ENCODE data around the gene SLC16A10.
"Not testable (repeated sequence)": the region's sequence is repeated elsewhere in the genome, so short reads cannot be mapped to it uniquely, and the experiment has no call there.

SLC16A10 gene

DNA sequence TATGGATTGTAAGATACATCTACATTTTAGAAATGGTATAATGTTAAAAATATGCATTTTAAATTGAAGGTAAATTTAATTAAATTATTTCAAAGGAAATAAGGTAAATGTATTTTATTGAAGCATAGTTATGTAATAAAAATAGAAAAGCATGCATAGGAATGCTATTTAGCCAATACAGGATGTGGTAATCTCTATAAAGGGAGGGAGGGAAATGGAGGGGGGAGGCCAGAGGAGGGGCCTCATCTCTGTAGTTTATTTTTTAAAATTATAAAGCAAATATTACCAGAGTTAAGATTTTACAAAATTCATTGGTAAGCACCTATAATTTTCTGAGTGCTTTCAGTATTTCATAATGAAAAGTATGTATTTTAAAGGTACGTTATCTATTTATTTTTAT lies 27.2 kb downstream of the SLC16A10 start:
- H3K9ac ChIP-seq (ENCODE audit: low read length) = no peak overlapping the region
- no peak overlapping the region for H3K4me3 ChIP-seq (ENCODE audit: low read length)
- H3K36me3 ChIP-seq (ENCODE audit: control insufficient read depth, insufficient read depth, low read length, severe bottlenecking) = no peaks in the 10 kb centered on the region
- H3K9me3 ChIP-seq (ENCODE audit: control insufficient read depth, low read length) = no peaks in the 10 kb centered on the region
- DNase-seq (ENCODE audit: low read depth) = no peak
- peaks cover 10% of the 10 kb centered on the region for H3K4me1 ChIP-seq (ENCODE audit: control insufficient read depth, insufficient read depth, low read length)
- H3K27me3 ChIP-seq (replicated peaks; ENCODE audit: control insufficient read depth, insufficient read depth, low read length) = no peaks in the 10 kb centered on the region

DNA sequence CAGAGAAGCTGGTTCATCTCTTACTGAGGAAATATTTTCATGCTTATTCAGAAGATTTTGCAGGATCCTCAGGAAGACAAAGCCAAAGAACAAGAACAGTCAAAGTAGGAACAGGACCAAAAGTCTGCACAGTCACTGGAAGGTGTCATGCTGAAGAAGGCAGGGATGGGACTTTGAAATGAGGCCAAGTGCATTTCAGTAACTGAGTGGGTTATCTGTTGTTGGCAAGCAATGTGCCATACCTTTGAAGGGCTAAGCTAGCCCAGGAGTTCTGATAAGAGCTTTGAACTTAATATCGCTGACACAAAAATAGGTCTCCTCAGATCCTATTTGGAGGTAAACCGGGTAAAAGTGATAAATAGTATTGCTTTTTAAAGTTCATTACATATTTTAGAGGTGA lies 31.5 kb downstream of the SLC16A10 start:
- H3K36me3 ChIP-seq (ENCODE audit: control insufficient read depth, insufficient read depth, low read length, severe bottlenecking) = no peaks in the 10 kb centered on the region
- H3K4me1 ChIP-seq (ENCODE audit: control insufficient read depth, insufficient read depth, low read length) = peaks cover 6% of the 10 kb centered on the region
- H3K9me3 ChIP-seq (ENCODE audit: control insufficient read depth, low read length) = no peaks in the 10 kb centered on the region
- H3K27me3 ChIP-seq (replicated peaks; ENCODE audit: control insufficient read depth, insufficient read depth, low read length) = peaks cover 11% of the 10 kb centered on the region
- DNase-seq (ENCODE audit: low read depth) = no peak
- no peak overlapping the region for H3K4me3 ChIP-seq (ENCODE audit: low read length)
- no peak overlapping the region for H3K9ac ChIP-seq (ENCODE audit: low read length)

DNA sequence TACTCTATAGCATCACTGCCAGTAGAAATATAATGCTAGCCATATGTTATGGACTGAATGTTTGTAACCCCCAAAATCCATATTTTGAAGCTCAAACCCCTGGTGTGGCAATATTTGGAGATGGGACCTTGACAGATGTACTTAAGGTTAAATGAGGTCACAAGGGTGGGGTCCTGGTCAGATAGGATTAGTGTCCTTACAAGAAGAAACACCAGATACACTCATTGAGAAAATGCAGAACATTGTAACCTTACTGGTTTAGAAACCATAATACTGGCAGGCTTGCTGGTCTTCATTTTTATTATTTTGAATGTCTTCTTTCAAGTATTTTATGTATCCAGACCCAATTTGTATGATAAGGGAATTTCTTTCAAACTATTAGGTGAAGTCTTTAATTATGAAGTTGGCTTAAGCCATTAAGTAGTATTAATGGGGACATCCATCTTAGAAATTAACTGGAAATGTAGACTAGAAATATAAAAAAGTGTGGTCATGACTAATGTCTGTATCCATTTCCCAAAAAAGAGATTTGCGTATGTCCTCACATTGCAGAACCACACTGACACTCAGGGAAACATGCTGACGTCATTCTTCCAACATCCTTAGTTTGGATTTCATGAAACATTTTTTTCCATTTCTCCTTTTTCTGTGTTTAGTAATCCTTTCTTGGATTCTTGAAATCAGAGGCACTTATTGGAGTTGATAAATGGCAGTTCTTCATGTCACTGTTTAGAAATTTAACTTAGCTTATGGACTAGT lies 32.4 kb downstream of the SLC16A10 start:
- Histone ChIP-seq H3K27me3 (replicated peaks; ENCODE audit: control insufficient read depth, insufficient read depth, low read length) (peaks cover 11% of the 10 kb centered on the region), H3K9me3 (ENCODE audit: control insufficient read depth, low read length) (no peaks in the 10 kb centered on the region), H3K4me1 (ENCODE audit: control insufficient read depth, insufficient read depth, low read length) (no peaks in the 10 kb centered on the region), H3K36me3 (ENCODE audit: control insufficient read depth, insufficient read depth, low read length, severe bottlenecking) (no peaks in the 10 kb centered on the region), H3K9ac (ENCODE audit: low read length) (no peak overlapping the region), H3K4me3 (ENCODE audit: low read length) (no peak overlapping the region)
- DNase-seq (ENCODE audit: low read depth) = no peak

DNA sequence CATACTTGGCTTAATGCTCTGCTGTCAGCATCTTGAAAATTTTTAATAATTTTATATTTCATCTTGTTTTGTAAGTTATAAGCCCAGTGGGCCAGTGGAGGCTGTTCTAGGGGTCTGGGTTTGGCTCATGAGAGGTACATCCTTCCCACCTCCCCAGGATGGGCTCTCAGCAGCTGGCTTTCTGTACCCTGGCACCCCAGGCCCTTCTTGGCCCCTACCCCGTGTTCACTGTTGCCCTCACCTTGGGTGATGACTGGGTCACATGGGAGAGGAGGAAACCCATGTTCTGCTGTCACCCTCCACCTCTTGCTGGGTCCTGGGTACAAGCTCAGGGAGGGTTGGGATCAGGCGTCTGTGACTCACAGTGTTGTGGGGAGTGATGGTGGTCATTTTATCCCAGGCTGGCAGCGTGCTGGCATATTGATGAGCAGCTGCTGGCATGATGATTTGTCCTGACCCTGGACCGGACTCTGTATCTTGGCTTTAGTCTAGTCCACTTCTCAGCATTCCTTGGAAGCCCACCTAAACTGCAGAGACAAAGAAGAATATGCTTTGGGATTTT lies 34.6 kb downstream of the SLC16A10 start:
- no peak for DNase-seq (ENCODE audit: low read depth)
- Histone ChIP-seq H3K9me3 (ENCODE audit: control insufficient read depth, low read length) (no peaks in the 10 kb centered on the region), H3K27me3 (replicated peaks; ENCODE audit: control insufficient read depth, insufficient read depth, low read length) (peaks cover 11% of the 10 kb centered on the region), H3K9ac (ENCODE audit: low read length) (no peak overlapping the region), H3K4me1 (ENCODE audit: control insufficient read depth, insufficient read depth, low read length) (no peaks in the 10 kb centered on the region), H3K4me3 (ENCODE audit: low read length) (no peak overlapping the region), H3K36me3 (ENCODE audit: control insufficient read depth, insufficient read depth, low read length, severe bottlenecking) (no peaks in the 10 kb centered on the region)

DNA sequence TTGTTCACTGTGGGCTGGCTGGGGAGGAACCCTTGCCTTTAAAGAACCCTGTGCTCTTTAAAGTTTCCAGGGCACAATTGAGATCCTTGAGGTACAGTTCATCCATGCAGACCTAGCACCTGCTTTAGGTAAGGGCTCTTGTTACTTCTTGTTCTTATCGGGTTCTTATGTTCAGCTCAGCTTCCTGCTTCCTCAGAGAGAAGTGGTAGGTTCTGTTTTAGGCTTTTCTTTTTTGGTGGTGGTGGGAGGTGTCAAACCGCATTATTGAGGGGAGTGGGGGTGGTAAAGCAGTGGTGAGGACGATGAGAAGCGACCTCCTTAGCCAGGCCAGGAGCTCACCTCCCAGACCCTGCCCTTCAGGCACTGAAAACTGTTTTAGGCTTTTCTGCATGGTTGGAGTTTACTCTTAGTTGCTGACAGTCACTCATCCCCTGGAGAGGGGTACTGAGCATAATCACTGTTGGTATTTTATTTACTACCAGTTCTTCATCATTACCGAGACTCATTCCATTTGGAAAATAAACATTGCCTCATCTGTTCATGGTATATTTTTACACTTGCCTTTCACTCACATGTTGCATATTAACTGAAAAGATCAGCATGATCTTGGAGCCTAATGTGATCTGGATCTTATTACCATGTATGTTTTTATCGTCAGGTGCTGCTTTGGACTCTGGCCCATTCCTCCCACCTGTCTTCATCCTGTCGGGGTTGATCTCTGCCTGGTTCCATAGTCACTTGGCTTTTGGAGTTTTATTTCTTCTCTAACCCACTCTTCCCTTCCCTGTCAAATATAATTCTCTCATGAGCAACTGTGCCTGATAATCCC lies 35.4 kb downstream of the SLC16A10 start:
- H3K36me3 ChIP-seq (ENCODE audit: control insufficient read depth, insufficient read depth, low read length, severe bottlenecking) = no peaks in the 10 kb centered on the region
- H3K9me3 ChIP-seq (ENCODE audit: control insufficient read depth, low read length) = no peaks in the 10 kb centered on the region
- H3K4me3 ChIP-seq (ENCODE audit: low read length) = no peak overlapping the region
- no peak for DNase-seq (ENCODE audit: low read depth)
- no peaks in the 10 kb centered on the region for H3K4me1 ChIP-seq (ENCODE audit: control insufficient read depth, insufficient read depth, low read length)
- H3K9ac ChIP-seq (ENCODE audit: low read length) = no peak overlapping the region
- peaks cover 11% of the 10 kb centered on the region for H3K27me3 ChIP-seq (replicated peaks; ENCODE audit: control insufficient read depth, insufficient read depth, low read length)

DNA sequence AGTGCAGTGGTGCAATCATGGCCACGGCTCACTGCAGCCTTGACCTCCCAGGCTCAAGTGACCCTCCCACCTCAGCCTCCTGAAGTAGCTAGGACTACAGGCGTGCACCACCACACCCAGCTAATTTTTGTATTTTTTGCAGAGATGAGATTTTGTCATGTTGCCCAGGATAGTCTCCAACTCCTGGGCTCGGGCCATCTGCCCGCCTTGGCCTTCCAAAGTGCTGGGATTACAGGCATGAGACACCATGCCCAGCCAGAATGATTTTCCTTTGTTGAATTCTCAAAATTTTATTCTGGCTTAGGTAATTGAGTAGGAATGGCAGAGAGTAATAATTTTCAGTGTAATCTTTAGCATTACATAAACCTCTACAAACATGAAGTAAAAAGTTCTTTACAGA lies 37.1 kb downstream of the SLC16A10 start:
- H3K27me3 ChIP-seq (replicated peaks; ENCODE audit: control insufficient read depth, insufficient read depth, low read length) = peaks cover 11% of the 10 kb centered on the region
- H3K4me1 ChIP-seq (ENCODE audit: control insufficient read depth, insufficient read depth, low read length) = peaks cover 4% of the 10 kb centered on the region
- no peaks in the 10 kb centered on the region for H3K36me3 ChIP-seq (ENCODE audit: control insufficient read depth, insufficient read depth, low read length, severe bottlenecking)
- H3K9ac ChIP-seq (ENCODE audit: low read length) = no peak overlapping the region
- DNase-seq (ENCODE audit: low read depth) = no peak
- H3K9me3 ChIP-seq (ENCODE audit: control insufficient read depth, low read length) = no peaks in the 10 kb centered on the region
- no peak overlapping the region for H3K4me3 ChIP-seq (ENCODE audit: low read length)

DNA sequence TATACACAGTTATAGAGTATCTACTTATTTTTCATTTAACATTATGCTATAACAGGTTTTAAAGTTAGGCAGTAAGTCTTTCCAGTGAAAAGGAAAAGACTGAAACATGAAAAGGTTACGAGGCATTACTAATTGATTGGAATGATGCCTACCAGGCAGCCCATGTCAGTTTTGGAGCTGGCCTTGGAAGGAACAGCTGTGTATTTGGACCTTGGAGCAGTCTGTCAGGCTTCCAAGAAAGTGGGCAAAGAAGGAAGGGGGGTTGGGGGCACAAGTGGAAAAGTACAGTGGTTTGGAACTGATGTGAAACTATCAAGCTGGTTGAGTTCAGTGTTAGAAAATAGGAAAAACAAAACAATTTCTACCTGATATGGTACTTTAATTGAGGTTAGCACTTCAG lies 41.7 kb downstream of the SLC16A10 start:
- Histone ChIP-seq H3K36me3 (ENCODE audit: control insufficient read depth, insufficient read depth, low read length, severe bottlenecking) (no peaks in the 10 kb centered on the region), H3K9me3 (ENCODE audit: control insufficient read depth, low read length) (no peaks in the 10 kb centered on the region), H3K9ac (ENCODE audit: low read length) (no peak overlapping the region), H3K27me3 (replicated peaks; ENCODE audit: control insufficient read depth, insufficient read depth, low read length) (peaks cover 11% of the 10 kb centered on the region), H3K4me3 (ENCODE audit: low read length) (no peak overlapping the region), H3K4me1 (ENCODE audit: control insufficient read depth, insufficient read depth, low read length) (peaks cover 4% of the 10 kb centered on the region)
- DNase-seq (ENCODE audit: low read depth) = no peak

DNA sequence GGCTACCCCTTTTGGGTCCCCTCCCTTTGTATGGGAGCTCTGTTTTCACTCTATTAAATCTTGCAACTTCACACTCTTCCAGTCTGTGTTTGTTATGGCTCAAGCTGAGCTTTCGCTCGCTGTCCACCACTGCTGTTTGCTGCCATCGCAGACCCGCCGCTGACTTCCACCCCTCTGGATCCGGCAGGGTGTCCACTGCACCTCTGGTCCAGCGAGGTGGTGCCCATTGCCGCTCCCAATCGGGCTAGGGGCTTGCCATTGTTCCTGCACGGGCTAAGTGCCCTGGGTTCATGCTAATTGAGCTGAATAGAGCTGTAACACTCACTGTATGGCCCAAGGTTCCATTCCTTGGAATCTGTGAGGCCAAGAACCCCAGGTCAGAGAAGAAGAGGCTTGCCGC lies 43.7 kb downstream of the SLC16A10 start:
- not testable (repeated sequence) for H3K4me1 ChIP-seq (ENCODE audit: control insufficient read depth, insufficient read depth, low read length); H3K9me3 ChIP-seq (ENCODE audit: control insufficient read depth, low read length); H3K4me3 ChIP-seq (ENCODE audit: low read length); H3K9ac ChIP-seq (ENCODE audit: low read length); DNase-seq (ENCODE audit: low read depth); H3K36me3 ChIP-seq (ENCODE audit: control insufficient read depth, insufficient read depth, low read length, severe bottlenecking)
- peaks cover 11% of the 10 kb centered on the region for H3K27me3 ChIP-seq (replicated peaks; ENCODE audit: control insufficient read depth, insufficient read depth, low read length)

DNA sequence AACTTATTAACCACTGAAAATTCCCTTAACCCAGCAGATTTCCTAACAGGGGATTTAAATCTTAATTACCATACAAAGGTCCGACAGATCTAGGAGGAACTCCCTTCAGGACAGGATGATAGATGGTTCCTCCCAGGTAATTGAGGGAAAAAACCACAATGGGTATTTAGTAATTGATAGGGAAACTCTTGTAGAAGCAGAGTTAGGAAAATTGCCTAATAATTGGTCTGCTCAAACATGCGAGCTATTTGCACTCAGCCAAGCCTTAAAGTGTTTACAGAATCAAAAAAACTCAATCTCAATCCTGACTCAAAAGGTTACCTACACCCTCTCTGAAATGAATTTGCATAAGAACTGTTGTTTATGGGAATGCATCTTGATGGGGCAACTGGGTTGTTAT lies 45.4 kb downstream of the SLC16A10 start:
- H3K27me3 ChIP-seq (replicated peaks; ENCODE audit: control insufficient read depth, insufficient read depth, low read length) = peaks cover 11% of the 10 kb centered on the region
- not testable (repeated sequence) for H3K4me3 ChIP-seq (ENCODE audit: low read length); DNase-seq (ENCODE audit: low read depth); H3K4me1 ChIP-seq (ENCODE audit: control insufficient read depth, insufficient read depth, low read length); H3K9ac ChIP-seq (ENCODE audit: low read length); H3K9me3 ChIP-seq (ENCODE audit: control insufficient read depth, low read length); H3K36me3 ChIP-seq (ENCODE audit: control insufficient read depth, insufficient read depth, low read length, severe bottlenecking)

DNA sequence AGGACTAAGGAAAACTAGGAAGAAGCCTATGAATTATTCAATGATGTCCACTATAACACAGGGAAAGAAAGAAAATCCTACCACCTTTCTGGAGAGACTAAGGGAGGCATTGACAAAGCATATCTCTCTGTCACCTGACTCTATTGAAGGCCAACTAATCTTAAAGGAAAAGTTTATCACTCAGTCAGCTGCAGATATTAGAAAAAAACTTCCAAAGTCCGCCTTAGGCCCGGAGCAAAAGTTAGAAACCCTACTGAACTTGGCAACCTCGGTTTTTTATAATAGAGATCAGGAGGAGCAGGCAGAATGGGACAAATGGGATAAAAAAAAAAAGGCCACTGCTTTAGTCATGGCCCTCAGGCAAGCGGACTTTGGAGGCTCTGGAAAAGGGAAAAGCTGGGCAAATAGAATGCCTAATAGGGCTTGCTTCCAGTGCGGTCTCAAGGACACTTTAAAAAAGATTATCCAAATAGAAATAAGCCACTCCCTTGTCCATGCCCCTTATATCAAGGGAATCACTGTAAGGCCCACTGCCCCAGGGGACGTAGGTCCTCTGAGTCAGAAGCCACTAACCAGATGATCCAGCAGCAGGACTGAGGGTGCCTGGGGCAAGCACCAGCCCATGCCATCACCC lies 47.0 kb downstream of the SLC16A10 start:
- H3K4me3 ChIP-seq (ENCODE audit: low read length); DNase-seq (ENCODE audit: low read depth); H3K9me3 ChIP-seq (ENCODE audit: control insufficient read depth, low read length); H3K4me1 ChIP-seq (ENCODE audit: control insufficient read depth, insufficient read depth, low read length); H3K36me3 ChIP-seq (ENCODE audit: control insufficient read depth, insufficient read depth, low read length, severe bottlenecking); H3K9ac ChIP-seq (ENCODE audit: low read length): not testable (repeated sequence)
- H3K27me3 ChIP-seq (replicated peaks; ENCODE audit: control insufficient read depth, insufficient read depth, low read length) = peaks cover 11% of the 10 kb centered on the region

DNA sequence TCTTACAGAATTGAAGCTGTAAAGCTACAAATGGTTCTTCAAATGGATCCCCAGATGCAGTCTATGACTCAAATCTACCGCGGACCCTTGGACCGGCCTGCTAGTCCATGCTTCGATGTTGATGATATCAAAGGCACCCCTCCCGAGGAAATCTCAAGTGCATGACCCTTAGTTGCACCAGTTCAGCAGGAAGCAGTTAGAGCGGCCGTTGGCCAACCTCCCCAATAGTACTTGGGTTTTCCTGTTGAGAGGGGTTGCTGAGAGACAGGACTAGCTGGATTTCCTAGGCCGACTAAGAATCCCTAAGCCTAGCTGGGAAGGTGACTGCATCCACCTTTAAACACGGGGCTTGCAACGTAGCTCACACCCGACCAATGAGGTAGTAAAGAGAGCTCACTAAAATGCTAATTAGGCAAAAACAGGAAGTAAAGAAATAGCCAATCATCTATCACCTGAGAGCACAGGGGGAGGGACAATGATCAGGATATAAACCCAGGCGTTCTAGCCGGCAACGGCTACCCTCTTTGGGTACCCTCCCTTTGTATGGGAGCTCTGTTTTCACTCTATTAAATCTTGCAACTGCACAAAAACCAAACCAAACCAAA lies 50.3 kb downstream of the SLC16A10 start:
- DNase-seq (ENCODE audit: low read depth) = not testable (repeated sequence)

More for the DNA sequence above, 50.3 kb downstream of the SLC16A10 start:
- not testable (repeated sequence) for H3K36me3 ChIP-seq (ENCODE audit: control insufficient read depth, insufficient read depth, low read length, severe bottlenecking); H3K27me3 ChIP-seq (replicated peaks; ENCODE audit: control insufficient read depth, insufficient read depth, low read length); H3K9ac ChIP-seq (ENCODE audit: low read length); H3K4me1 ChIP-seq (ENCODE audit: control insufficient read depth, insufficient read depth, low read length); H3K4me3 ChIP-seq (ENCODE audit: low read length)
- H3K9me3 ChIP-seq (ENCODE audit: control insufficient read depth, low read length) = peaks cover 12% of the 10 kb centered on the region

All from adipocyte (in vitro differentiated cells).